ENCODE measurements around the gene CD9.

DNA sequence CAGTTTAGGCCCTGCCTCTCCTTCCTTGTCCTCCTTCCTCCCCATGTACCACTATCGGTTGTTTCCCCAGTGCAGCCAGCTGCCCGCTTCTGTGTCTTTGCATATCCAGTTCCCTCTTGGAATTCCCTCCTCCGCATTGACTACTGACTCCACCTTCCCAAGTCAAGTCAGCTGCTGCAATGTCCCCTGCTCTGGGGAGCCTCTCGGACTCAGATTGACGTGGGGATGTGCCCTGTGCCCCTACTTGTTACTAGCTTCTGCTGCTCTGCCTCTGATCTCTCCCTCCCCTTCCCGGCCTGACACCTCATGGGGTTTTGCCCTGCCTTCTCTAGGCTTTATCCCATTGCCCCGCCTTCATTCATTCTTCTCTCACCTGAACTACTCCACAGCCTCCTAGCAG lies 2.1 kb upstream of the CD9 start:
- TF ChIP-seq, protein P1, sequence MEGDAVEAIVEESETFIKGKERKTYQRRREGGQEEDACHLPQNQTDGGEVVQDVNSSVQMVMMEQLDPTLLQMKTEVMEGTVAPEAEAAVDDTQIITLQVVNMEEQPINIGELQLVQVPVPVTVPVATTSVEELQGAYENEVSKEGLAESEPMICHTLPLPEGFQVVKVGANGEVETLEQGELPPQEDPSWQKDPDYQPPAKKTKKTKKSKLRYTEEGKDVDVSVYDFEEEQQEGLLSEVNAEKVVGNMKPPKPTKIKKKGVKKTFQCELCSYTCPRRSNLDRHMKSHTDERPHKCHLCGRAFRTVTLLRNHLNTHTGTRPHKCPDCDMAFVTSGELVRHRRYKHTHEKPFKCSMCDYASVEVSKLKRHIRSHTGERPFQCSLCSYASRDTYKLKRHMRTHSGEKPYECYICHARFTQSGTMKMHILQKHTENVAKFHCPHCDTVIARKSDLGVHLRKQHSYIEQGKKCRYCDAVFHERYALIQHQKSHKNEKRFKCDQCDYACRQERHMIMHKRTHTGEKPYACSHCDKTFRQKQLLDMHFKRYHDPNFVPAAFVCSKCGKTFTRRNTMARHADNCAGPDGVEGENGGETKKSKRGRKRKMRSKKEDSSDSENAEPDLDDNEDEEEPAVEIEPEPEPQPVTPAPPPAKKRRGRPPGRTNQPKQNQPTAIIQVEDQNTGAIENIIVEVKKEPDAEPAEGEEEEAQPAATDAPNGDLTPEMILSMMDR (IDR thresholded peaks at IDR 0.05), result no peak
- TF ChIP-seq POLR2A (IDR thresholded peaks at IDR 0.05), result no peak
